HG03521 (cell line): ENCODE measurements around the gene KCNA5.

ENCODE experiments used
- ATAC-seq: cut with Tn5 transposase; IDR thresholded peaks from one replicate; pipeline ENCODE4 v1.9.1; 2021; ENCODE audit warnings: mild to moderate bottlenecking, moderate library complexity; ENCODE audit not compliant: unreplicated experiment

Gene KCNA5

GRCh38 chr12:5027046-5027821, 16.4 kb upstream of the KCNA5 start:
- no peak for ATAC-seq

- no peak for ATAC-seq
These were observed 13.6 kb upstream of the KCNA5 start for GRCh38 chr12:5030066-5030465.

- no peak for ATAC-seq
These were observed 12.4 kb upstream of the KCNA5 start for GRCh38 chr12:5031242-5031641.

- ATAC-seq, result no peak
These were observed 11.7 kb upstream of the KCNA5 start for GRCh38 chr12:5031958-5032357.

- no peak for ATAC-seq
These were observed 10.9 kb upstream of the KCNA5 start for GRCh38 chr12:5032821-5033220.

- no peak for ATAC-seq
These were observed 9.8 kb upstream of the KCNA5 start for GRCh38 chr12:5033883-5034282.

- no peak for ATAC-seq
These were observed 9.1 kb upstream of the KCNA5 start for GRCh38 chr12:5034603-5035002.

- no peak for ATAC-seq
These were observed 8.1 kb upstream of the KCNA5 start for GRCh38 chr12:5035618-5036017.

GRCh38 chr12:5036031-5036430, 7.6 kb upstream of the KCNA5 start:
- ATAC-seq, result no peak

- ATAC-seq, result no peak
These were observed 5.8 kb upstream of the KCNA5 start for GRCh38 chr12:5037795-5038357.

GRCh38 chr12:5038781-5039311, 4.8 kb upstream of the KCNA5 start:
- no peak for ATAC-seq

- ATAC-seq, result no peak
These were observed 3.9 kb upstream of the KCNA5 start for GRCh38 chr12:5039815-5040214.

- ATAC-seq, result no peak
These were observed 3.3 kb upstream of the KCNA5 start for GRCh38 chr12:5040368-5040767.

GRCh38 chr12:5044420-5045295, 979 bp downstream of the KCNA5 start:
- ATAC-seq, result no peak

- ATAC-seq, result no peak
These were observed 3.4 kb downstream of the KCNA5 start for GRCh38 chr12:5047094-5047493.

GRCh38 chr12:5047729-5048128, 4.0 kb downstream of the KCNA5 start:
- ATAC-seq, result no peak

GRCh38 chr12:5050542-5050941, 6.9 kb downstream of the KCNA5 start:
- ATAC-seq, result no peak

- no peak for ATAC-seq
These were observed 7.7 kb downstream of the KCNA5 start for GRCh38 chr12:5051334-5051733.

GRCh38 chr12:5051913-5052312, 8.2 kb downstream of the KCNA5 start:
- no peak for ATAC-seq

GRCh38 chr12:5052348-5052747, 8.7 kb downstream of the KCNA5 start:
- ATAC-seq, result no peak

- no peak for ATAC-seq
These were observed 15.7 kb downstream of the KCNA5 start for GRCh38 chr12:5059358-5059757.

GRCh38 chr12:5060958-5061357, 17.3 kb downstream of the KCNA5 start:
- no peak for ATAC-seq
